ENCODE measurements around the gene FBXO21.
A peak's percentile ranks its signal among the peaks of the same experiment; 100 is the strongest.

Gene FBXO21

DNA sequence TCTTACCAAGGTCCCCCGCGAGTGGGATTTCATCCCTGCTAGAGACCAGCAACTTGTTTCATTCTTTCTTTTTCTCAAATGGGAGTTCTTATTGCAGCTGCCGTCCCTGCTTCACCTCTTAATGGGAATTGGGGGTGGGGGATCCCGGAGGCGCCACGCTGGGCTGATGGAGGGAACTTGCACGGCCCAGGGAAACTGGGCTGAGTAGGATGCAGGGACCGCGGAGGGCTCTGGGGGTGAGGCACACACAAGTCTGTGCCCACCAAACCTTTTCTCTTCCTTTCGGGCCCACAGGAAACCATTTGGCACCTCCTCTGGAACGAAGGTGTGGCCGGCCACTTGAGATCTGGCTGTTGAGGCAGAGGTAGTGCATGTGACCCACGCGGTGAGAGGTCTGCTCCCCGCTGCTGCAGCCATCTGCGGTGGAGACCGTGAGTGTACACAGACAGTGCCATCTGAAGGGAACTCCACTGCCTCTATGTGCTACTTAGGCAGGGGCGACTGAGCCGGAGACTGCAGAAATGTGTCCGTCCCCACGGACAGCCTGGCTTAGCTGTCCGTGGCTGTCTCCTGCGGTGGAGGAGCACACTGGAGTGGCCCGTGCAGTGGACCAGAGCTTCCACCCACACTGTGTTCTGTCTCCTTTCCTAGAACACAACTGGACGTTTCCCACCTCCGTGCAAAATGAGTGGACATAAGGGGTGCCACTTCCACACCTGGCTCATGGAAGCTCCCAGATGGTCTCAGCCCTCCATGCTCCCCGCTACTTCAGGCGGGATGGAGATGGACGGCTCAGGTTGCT, 49.0 kb downstream of the FBXO21 start:
- Histone ChIP-seq H3K79me2 (ENCODE audit: insufficient read depth, low read length) (no peaks in the 10 kb centered on the region), H3F3A (ENCODE audit: insufficient read depth, low read length) (no peaks in the 10 kb centered on the region), H3K36me3 (ENCODE audit: insufficient read depth, low read length) (peaks cover 30% of the 10 kb centered on the region), H3K4me2 (ENCODE audit: low read length) (no peak overlapping the region; the same call in 1 of the 2 replicates), H3K9ac (ENCODE audit: low read length) (no peak overlapping the region), H2AFZ (ENCODE audit: low read length) (no peak overlapping the region), H3K9me3 (ENCODE audit: low read length) (no peaks in the 10 kb centered on the region), H3K4me1 (ENCODE audit: insufficient read depth, low read length, severe bottlenecking) (peaks cover 31% of the 10 kb centered on the region), H3K4me3 (ENCODE audit: low read depth, low read length, poor library complexity, severe bottlenecking) (no peak overlapping the region), H3K27ac (ENCODE audit: low read depth, low read length, poor library complexity, severe bottlenecking) (peak overlapping the region; percentile 54), H3K27me3 (ENCODE audit: insufficient read depth, low read length) (no peaks in the 10 kb centered on the region), H4K20me1 (ENCODE audit: insufficient read depth, low read length) (no peaks in the 10 kb centered on the region), H3K9me2 (ENCODE audit: low read depth, low read length) (no peaks in the 10 kb centered on the region)
- TF ChIP-seq EZH2 (IDR thresholded peaks at IDR 0.05; ENCODE audit: borderline replicate concordance, low read length) = no peak
- TF ChIP-seq, protein P1, sequence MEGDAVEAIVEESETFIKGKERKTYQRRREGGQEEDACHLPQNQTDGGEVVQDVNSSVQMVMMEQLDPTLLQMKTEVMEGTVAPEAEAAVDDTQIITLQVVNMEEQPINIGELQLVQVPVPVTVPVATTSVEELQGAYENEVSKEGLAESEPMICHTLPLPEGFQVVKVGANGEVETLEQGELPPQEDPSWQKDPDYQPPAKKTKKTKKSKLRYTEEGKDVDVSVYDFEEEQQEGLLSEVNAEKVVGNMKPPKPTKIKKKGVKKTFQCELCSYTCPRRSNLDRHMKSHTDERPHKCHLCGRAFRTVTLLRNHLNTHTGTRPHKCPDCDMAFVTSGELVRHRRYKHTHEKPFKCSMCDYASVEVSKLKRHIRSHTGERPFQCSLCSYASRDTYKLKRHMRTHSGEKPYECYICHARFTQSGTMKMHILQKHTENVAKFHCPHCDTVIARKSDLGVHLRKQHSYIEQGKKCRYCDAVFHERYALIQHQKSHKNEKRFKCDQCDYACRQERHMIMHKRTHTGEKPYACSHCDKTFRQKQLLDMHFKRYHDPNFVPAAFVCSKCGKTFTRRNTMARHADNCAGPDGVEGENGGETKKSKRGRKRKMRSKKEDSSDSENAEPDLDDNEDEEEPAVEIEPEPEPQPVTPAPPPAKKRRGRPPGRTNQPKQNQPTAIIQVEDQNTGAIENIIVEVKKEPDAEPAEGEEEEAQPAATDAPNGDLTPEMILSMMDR (IDR thresholded peaks at IDR 0.05; ENCODE audit: low read length) = no peak

DNA sequence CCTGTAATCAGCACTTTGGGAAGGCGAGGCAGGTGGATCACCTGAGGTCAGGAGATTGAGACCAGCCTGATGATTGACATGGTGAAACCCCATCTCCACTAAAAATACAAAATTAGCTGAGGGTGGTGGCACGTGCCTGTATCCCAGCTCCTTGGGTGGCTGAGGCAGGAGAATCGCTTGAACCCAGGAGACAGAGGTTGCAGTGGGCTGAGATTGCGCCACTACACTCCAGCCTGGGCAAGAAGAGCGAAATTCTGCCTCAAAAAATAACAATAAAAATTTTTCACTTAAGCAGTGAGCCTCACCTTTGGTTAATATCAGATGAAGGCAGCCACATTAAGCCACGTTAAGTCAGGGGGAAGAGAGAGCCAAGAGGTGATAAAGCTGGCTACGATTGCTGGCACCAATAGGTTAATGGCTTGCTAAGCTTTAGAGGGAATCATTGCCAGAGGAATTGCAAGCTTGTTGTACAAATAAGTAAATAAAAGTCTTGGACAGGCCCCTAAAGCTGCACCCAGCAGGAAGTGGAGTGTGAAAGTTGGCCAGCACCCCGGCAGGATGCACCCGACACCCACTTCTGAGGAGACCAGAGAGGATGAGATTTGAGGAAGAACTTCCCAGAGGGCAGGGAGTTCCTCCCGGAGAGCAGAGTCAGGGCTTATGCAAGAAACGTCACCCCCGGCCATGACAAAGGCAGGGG, 49.7 kb downstream of the FBXO21 start:
- no peak overlapping the region for H3K27ac ChIP-seq (ENCODE audit: low read depth, low read length, poor library complexity, severe bottlenecking)
- H3K9ac ChIP-seq (ENCODE audit: low read length) = no peak overlapping the region
- H3K79me2 ChIP-seq (ENCODE audit: insufficient read depth, low read length) = no peaks in the 10 kb centered on the region
- no peaks in the 10 kb centered on the region for H3K9me2 ChIP-seq (ENCODE audit: low read depth, low read length)
- no peak overlapping the region for H3K4me3 ChIP-seq (ENCODE audit: low read depth, low read length, poor library complexity, severe bottlenecking)
- no peaks in the 10 kb centered on the region for H3K27me3 ChIP-seq (ENCODE audit: insufficient read depth, low read length)
- H3K4me1 ChIP-seq (ENCODE audit: insufficient read depth, low read length, severe bottlenecking) = peaks cover 31% of the 10 kb centered on the region
- TF ChIP-seq, protein P1 (IDR thresholded peaks at IDR 0.05; ENCODE audit: low read length) = no peak
- TF ChIP-seq EZH2 (IDR thresholded peaks at IDR 0.05; ENCODE audit: borderline replicate concordance, low read length) = no peak
- no peaks in the 10 kb centered on the region for H3K9me3 ChIP-seq (ENCODE audit: low read length)
- H3K36me3 ChIP-seq (ENCODE audit: insufficient read depth, low read length) = peaks cover 22% of the 10 kb centered on the region
- H2AFZ ChIP-seq (ENCODE audit: low read length) = no peak overlapping the region
- no peaks in the 10 kb centered on the region for H4K20me1 ChIP-seq (ENCODE audit: insufficient read depth, low read length)
- H3F3A ChIP-seq (ENCODE audit: insufficient read depth, low read length) = no peaks in the 10 kb centered on the region
- no peak overlapping the region for H3K4me2 ChIP-seq (ENCODE audit: low read length)

DNA sequence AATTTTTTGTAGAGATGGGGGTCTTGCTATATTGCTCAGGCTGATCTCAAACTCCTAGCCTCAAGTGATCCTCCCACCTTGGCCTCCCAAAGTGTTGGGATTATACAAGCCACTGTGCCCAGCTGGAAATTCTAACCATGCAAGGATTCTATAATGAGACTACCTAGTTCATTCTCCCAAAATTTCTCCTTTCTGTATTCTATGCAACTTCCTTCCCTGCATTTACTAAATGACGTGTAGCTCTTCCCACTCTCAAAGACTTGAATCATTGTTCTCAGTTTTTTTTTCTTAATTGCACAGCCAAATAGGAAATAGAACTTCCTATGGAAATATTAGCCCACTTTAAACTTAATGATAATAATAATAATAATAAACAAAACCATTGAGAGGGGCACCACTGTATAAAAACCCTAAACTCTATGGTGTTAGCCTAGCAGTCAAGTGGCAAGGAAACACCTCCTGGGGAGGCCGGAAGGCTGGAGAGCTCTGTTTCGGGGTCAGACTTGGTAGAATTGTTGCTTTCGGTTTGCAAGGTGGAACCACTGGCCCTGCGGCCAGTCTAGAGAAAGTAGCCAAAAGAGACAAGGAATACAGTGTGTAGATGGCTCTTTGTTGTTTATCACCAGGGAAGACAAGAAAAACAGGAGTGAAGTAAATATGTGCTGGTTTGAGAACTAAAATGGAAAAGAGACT, 51.1 kb downstream of the FBXO21 start:
- Histone ChIP-seq H3K4me2 (ENCODE audit: low read length) (no peak overlapping the region), H3K27me3 (ENCODE audit: insufficient read depth, low read length) (no peaks in the 10 kb centered on the region), H3K79me2 (ENCODE audit: insufficient read depth, low read length) (no peaks in the 10 kb centered on the region), H3F3A (ENCODE audit: insufficient read depth, low read length) (no peaks in the 10 kb centered on the region), H3K9me3 (ENCODE audit: low read length) (no peaks in the 10 kb centered on the region), H4K20me1 (ENCODE audit: insufficient read depth, low read length) (no peaks in the 10 kb centered on the region), H3K27ac (ENCODE audit: low read depth, low read length, poor library complexity, severe bottlenecking) (no peak overlapping the region), H3K36me3 (ENCODE audit: insufficient read depth, low read length) (peaks cover 10% of the 10 kb centered on the region), H3K4me3 (ENCODE audit: low read depth, low read length, poor library complexity, severe bottlenecking) (no peak overlapping the region), H3K4me1 (ENCODE audit: insufficient read depth, low read length, severe bottlenecking) (peaks cover 31% of the 10 kb centered on the region), H3K9me2 (ENCODE audit: low read depth, low read length) (no peaks in the 10 kb centered on the region), H3K9ac (ENCODE audit: low read length) (no peak overlapping the region), H2AFZ (ENCODE audit: low read length) (no peak overlapping the region)
- TF ChIP-seq EZH2 (IDR thresholded peaks at IDR 0.05; ENCODE audit: borderline replicate concordance, low read length) = no peak
- TF ChIP-seq, protein P1 (IDR thresholded peaks at IDR 0.05; ENCODE audit: low read length) = no peak
